Measurements from ENCODE around the gene TNFSF10. TPM values are rescaled to one million over a fixed set of nuclear protein-coding genes. Genes with fewer than 3 reads are reported as not detected.

The TNFSF10 gene
- total and polyA plus RNA-seq, 2 of the 8 experiments (the other 6 are each of a cell fraction or from before 2014, with no cell fraction given): 0.06 TPM; not detected in 1

GRCh38 chr3:172538368-172539151 lies 15.3 kb upstream of the TNFSF10 start:
- H2BK12ac ChIP-seq (ENCODE audit: low read depth, low read length): no peak overlapping the region
- FAIRE-seq (no peak), DNase-seq (ENCODE audit: low read depth in 1 of 2, low spot score in 2 of 2) (no peak)
- no peaks in the 10 kb centered on the region for H3K4me1 ChIP-seq (replicated peaks in 1 of 4; ENCODE audit: control insufficient read depth in 3 of 4, insufficient read depth in 4 of 4, low read length in 3 of 4)
- WGBS, 2 experiments (ENCODE audit: extremely low coverage in 1 of 2, insufficient coverage in 1 of 2, insufficient read length in 1 of 2, insufficient replicate concordance in 2 of 2, low coverage in 1 of 2, low lambda C conversion rate in 2 of 2, missing lambda C conversion rate in 1 of 2): 86% methylated on average over 3 of the region's 3 CpGs; no CpG with 5 or more reads in 1 of the 2 experiments
- no peak overlapping the region for H3K27ac ChIP-seq (ENCODE audit: low read depth, low read length)
- CTCF ChIA-PET (ENCODE audit: partially characterized antibody): interaction anchor here (1.3 kb wide), 1 partner anchor 56 kb away, joined by 3 read pairs; no protein-coding TSS in a partner anchor
- POLR2A ChIA-PET (ENCODE audit: partially characterized antibody): no interaction called here
- H3K4me3 ChIP-seq (ENCODE audit: extremely low read depth in 1 of 4, insufficient read depth in 2 of 4, low read depth in 3 of 4, low read length in 4 of 4): no peak overlapping the region
- H3K56ac ChIP-seq (replicated peaks; ENCODE audit: insufficient read length, low read depth, low read length): no peak overlapping the region
- H3K23ac ChIP-seq (ENCODE audit: insufficient read length): no peak overlapping the region
- H3K79me1 ChIP-seq (ENCODE audit: low read depth, low read length): no peaks in the 10 kb centered on the region
- no peaks in the 10 kb centered on the region for H3K27me3 ChIP-seq (replicated peaks in 1 of 4; ENCODE audit: control insufficient read depth in 3 of 4, extremely low read depth in 1 of 4, insufficient read depth in 3 of 4, low read length in 3 of 4)
- no peak overlapping the region for H2AK5ac ChIP-seq (ENCODE audit: low read depth, low read length)
- H2AFZ ChIP-seq (ENCODE audit: low read length): no peak overlapping the region
- no peaks in the 10 kb centered on the region for H3K36me3 ChIP-seq (ENCODE audit: control insufficient read depth in 2 of 4, insufficient read depth in 4 of 4, low read length in 3 of 4)
- H4K20me1 ChIP-seq (replicated peaks in 1 of 2; ENCODE audit: control insufficient read depth in 1 of 2, insufficient read depth in 2 of 2, low read length in 2 of 2): no peaks in the 10 kb centered on the region
- no peak overlapping the region for H2BK5ac ChIP-seq (ENCODE audit: low read depth, low read length)
- H2BK120ac ChIP-seq (replicated peaks; ENCODE audit: low read depth, low read length): no peak overlapping the region
- no peak overlapping the region for H3K4ac ChIP-seq (replicated peaks; ENCODE audit: insufficient read length, low read depth, low read length)
- no peak overlapping the region for H4K5ac ChIP-seq (ENCODE audit: insufficient read length, low read depth, low read length)
- H3K18ac ChIP-seq (ENCODE audit: extremely low read depth, low read length): no peak overlapping the region
- no peak overlapping the region for H3K9ac ChIP-seq (replicated peaks in 1 of 4; ENCODE audit: extremely low read depth in 1 of 4, low read depth in 3 of 4, low read length in 3 of 4)
- H3K9me3 ChIP-seq (ENCODE audit: insufficient read depth in 2 of 2, low read depth in 1 of 2, low read length in 1 of 2): no peaks in the 10 kb centered on the region
- no peak overlapping the region for H2BK15ac ChIP-seq (ENCODE audit: low read length)
- H3K79me2 ChIP-seq (ENCODE audit: control insufficient read depth in 1 of 2, insufficient read depth in 2 of 2, low read length in 2 of 2): no peaks in the 10 kb centered on the region
- H4K8ac ChIP-seq (ENCODE audit: extremely low read depth, insufficient read depth, low read length): no peak overlapping the region
- no peak overlapping the region for H3K4me2 ChIP-seq (ENCODE audit: insufficient read depth in 1 of 2, low read depth in 2 of 2, low read length in 2 of 2)
- no peaks in the 10 kb centered on the region for H3K23me2 ChIP-seq (ENCODE audit: low read depth, low read length)
- H4K91ac ChIP-seq (replicated peaks; ENCODE audit: insufficient read length, low read length): no peak overlapping the region
- H2BK20ac ChIP-seq (ENCODE audit: low read length): no peak overlapping the region
- no peak overlapping the region for H3K14ac ChIP-seq (ENCODE audit: insufficient read length)

Measured in H1 (cell line).